HG03066 (cell line): ENCODE results near the gene HIRIP3.
"Not testable (repeated sequence)": the region's sequence is repeated elsewhere in the genome, so short reads cannot be mapped to it uniquely, and the experiment has no call there.

Experiments
- ATAC-seq: cut with Tn5 transposase; IDR thresholded peaks from one replicate; pipeline ENCODE4 v1.9.1; 2021; ENCODE audit warnings: low read depth; ENCODE audit not compliant: unreplicated experiment

Gene HIRIP3

DNA sequence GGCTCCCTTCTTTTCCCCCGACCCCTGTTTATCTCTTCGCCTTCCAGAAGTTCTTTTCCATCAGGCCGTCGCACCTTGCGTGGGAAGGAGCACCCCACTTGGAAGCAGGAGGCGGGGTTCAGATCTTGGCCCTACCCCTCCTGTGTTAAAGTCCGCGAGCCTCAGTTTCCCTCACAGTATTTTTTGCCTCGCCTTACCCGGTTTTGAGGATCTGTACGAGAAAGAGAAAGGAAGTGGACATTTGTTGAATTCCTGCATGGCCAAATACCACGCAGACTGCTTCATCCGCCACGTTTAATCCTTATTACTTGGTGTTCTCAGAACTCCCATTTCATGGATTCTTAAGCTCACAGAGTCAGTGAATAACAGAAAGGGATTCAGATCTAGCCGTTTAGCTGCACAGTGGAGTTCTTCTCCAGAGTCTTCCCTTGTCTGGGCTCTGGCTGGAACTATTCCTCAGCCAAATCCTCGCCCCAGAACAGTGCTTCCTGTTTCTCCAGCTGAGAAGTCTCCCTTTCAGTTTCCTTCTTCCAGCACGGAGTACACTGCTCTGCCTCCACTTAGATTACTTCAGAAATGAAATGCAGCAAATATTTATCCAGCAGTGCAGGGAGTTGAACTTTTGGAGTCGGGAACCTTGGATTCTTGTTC, 32.9 kb downstream of the HIRIP3 start:
- ATAC-seq, result peak; percentile 10

DNA sequence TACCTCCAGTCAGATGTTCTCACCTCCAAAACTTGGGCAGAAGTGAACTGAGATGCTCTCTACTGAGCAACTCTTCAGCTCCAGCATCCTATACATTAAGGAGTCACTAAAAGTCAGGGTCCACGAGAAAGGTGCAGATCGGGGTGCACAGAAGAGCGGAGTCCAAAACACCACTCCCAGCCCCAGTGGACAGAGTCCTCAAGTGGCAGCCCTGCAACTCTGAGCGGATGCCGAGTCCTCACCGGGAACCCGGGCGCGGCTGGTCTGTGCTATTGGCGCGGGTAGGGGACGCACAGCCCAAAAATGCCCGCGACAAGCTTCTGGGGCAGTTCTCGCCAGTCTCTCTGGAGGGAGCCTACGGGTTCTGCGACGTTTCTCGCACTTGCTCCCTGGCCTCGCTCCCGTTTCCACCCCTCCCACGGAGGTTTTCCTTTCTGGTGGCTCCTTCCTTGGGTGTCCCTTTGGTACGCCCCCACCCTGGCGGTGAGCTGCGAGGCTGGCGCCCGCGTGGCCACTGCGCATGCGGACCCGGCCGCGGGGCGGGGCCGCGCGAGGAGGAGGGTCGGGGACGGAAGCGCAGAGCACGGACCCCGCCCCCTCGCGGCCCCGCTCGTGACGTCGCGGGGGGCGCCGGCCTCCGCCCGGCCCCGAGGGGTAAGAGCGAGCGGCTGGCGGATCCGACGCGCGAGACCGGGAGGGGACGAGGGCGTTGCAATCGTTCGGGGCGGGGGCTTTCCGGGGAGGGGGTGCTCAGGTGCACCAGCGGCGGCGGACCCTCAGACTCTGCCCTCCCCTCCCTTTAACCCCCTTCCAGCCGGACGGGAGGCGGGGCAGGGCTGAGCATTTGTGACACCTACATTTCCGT, 33.7 kb downstream of the HIRIP3 start, which contains the start of gene TMEM219:
Gene TMEM219, plus strand, starts transcription at position 601 of the 865 bp plus-strand sequence. CDS start 1,065 bp downstream, outside the sequence.
- peak; percentile 74 for ATAC-seq

DNA sequence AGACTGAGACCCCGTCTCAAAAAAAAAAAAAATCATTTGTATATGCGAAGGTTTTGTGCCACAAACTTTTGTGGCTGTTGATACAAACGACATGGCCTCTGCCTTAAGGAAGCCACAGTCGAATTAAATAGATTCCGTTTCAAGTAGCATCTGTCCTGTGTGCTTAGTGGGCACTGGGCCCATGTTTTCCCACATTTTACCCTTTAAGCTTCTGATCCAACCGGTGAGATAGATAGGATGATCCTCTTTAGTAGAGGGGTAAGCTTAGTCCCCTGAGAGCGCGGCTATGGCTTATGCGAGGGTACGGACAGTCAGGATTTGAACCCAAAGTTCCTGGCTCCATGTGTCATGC, 34.3 kb downstream of the HIRIP3 start:
- no peak for ATAC-seq

- not testable (repeated sequence) for ATAC-seq
Observed at GRCh38 chr16:29959821-29960220, 35.6 kb downstream of the HIRIP3 start.

- ATAC-seq, result no peak
Observed at GRCh38 chr16:29959293-29959692, 36.1 kb downstream of the HIRIP3 start.

DNA sequence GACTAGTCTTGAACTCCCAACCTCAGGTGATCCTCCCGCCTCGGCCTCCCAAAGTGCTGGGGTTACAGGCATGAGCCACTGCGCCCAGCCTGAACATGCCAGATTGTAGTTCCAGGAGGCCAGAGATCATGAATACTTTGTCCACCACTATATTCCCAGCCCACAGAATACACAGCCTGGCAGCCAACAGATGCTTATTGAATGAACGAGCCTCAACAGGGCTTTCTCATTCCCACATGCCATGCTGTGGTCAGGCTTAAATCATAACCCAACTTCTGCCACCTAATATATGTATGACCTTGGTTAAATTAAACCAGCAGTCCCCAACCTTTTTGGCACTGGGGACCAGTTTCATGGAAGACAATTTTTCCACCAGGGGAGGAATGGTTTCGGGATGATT, 36.7 kb downstream of the HIRIP3 start:
- no peak for ATAC-seq

DNA sequence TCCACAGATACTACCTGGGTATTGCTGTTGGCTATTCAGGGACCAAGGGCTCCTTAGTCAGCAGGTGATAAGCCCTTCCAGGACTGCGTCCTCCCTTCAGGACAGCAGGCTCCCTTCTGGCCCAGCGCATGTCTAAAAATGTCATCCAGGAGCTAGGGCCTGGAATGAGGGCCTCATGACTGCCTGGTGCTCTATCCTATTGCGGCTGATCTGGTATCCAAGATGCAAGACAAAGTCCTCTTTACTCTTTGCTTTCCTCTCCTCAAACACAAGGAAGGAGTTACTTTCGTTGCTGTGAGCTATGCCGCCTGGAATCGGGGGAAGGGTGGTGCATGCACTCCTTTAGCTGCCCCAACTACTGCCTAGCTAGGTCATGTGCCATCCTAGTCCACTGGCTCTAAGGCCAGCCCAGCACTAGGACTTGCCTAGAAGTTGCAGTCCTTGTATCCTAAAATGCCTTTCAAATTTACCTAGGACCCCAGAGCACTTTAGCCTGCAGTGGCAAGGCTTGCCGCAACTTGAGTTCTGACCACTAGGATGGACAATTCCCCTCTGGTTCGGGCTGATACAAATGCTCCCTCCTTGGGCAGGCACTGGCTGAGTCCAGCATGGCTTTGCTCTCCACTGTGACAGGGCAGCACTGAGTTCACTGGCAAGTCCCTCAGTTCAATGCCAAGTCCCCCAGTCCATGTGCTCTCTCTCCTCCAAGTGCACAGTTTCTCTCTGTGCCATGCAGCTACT, 43.6 kb downstream of the HIRIP3 start:
- no peak for ATAC-seq

GRCh38 chr16:29950806-29951461, 44.5 kb downstream of the HIRIP3 start:
- no peak for ATAC-seq

DNA sequence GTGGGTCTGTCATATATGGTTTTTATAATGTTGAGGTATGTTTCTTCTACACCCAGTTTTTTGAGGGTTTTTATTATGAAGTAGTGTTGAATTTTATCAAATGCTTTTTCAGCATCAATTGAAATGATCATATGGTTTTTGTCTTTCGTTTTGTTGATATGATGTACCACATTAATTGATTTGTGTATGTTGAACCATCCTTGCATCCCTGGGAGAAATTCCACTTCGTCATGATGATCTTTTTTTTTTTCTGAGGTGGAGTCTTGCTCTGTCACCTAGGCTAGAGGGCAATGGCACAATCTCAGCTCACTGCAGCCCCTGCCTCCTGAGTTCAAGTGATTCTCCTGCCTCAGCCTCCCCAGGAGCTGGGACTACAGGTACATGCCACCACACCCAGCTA, 47.5 kb downstream of the HIRIP3 start:
- no peak for ATAC-seq

DNA sequence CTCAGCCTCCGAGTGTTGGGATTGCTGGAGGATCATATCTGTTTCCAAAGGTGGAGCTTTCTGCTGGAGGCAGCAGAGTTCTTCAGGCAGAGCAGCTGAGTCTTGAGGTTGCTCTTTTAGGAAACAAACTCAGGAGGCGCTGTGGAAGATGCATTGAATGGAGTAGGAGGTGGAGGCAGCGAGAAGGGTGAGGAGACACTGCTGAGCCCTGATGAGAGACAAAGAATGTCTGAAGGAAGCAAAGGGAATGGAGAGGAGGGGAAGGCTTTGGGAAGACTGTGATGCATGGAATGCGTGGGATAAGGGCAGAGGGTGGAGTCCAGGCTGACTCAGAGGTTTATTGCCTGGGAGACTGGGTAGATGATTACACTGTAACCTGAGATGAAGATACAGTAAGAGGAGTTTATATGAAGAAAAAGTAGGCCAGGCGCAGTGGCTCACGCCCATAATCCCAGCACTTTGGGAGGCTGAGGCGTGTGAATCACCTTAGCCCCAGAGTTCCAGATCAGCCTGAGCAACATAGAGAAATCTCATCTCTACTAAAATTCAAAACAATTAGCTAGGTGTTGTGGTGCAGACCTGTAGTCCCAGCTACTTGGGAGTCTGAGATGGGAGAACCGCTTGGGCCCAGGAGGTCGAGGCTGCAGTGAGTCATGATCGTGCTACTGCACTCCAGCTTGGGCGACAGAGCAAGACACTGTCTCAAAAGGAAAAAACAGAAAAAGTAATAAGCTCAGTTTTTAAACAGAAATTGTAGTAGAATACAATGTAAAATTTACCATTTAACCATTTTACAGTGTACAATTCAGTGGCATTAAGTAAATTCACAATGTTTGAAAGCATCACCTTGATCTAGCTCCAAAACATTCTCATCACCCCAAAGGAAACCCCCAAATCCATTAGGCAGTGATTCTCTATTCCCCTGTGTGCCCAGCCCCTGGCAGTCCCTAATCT, 51.3 kb downstream of the HIRIP3 start:
- ATAC-seq, result no peak
